ENCODE measurements around the gene RAB44.

The RAB44 gene

GRCh38 chr6:36776167-36776566 lies 78.5 kb downstream of the RAB44 start:
- no peak overlapping the region for H3K9ac ChIP-seq
- H3K4me3 ChIP-seq (ENCODE audit: low read depth, low read length) = no peak overlapping the region
- H3K4me2 ChIP-seq (ENCODE audit: low read length) = no peak overlapping the region
- no peak overlapping the region for H3K27ac ChIP-seq
- H2AFZ ChIP-seq = no peak overlapping the region
- H3K4me1 ChIP-seq = no peaks in the 10 kb centered on the region
- H3K27me3 ChIP-seq (ENCODE audit: control insufficient read depth, insufficient read depth, low read length) = no peaks in the 10 kb centered on the region
- no peaks in the 10 kb centered on the region for H3K36me3 ChIP-seq (ENCODE audit: control insufficient read depth, insufficient read depth, low read length)
- TF ChIP-seq CTCF (IDR thresholded peaks at IDR 0.05) = no peak
- no peaks in the 10 kb centered on the region for H3K79me2 ChIP-seq
- no peaks in the 10 kb centered on the region for H3K9me3 ChIP-seq (ENCODE audit: control insufficient read depth, low read length)

- no peak overlapping the region for H2AFZ ChIP-seq
- no peak for TF ChIP-seq CTCF (IDR thresholded peaks at IDR 0.05)
- no peaks in the 10 kb centered on the region for H3K27me3 ChIP-seq (ENCODE audit: control insufficient read depth, insufficient read depth, low read length)
- no peaks in the 10 kb centered on the region for H3K4me1 ChIP-seq
- H3K4me3 ChIP-seq (ENCODE audit: low read depth, low read length) = no peak overlapping the region
- no peak overlapping the region for H3K4me2 ChIP-seq (ENCODE audit: low read length)
- no peaks in the 10 kb centered on the region for H3K79me2 ChIP-seq
- no peak overlapping the region for H3K9ac ChIP-seq
- no peaks in the 10 kb centered on the region for H3K9me3 ChIP-seq (ENCODE audit: control insufficient read depth, low read length)
- H3K36me3 ChIP-seq (ENCODE audit: control insufficient read depth, insufficient read depth, low read length) = no peaks in the 10 kb centered on the region
- H3K27ac ChIP-seq = no peak overlapping the region
These were observed 80.2 kb downstream of the RAB44 start for GRCh38 chr6:36777801-36778200.

GRCh38 chr6:36779227-36779626 lies 81.6 kb downstream of the RAB44 start:
- no peaks in the 10 kb centered on the region for H3K27me3 ChIP-seq (ENCODE audit: control insufficient read depth, insufficient read depth, low read length)
- H3K27ac ChIP-seq = no peak overlapping the region
- H3K4me2 ChIP-seq (ENCODE audit: low read length) = no peak overlapping the region
- H3K9ac ChIP-seq = no peak overlapping the region
- no peak overlapping the region for H2AFZ ChIP-seq
- H3K36me3 ChIP-seq (ENCODE audit: control insufficient read depth, insufficient read depth, low read length) = no peaks in the 10 kb centered on the region
- H3K9me3 ChIP-seq (ENCODE audit: control insufficient read depth, low read length) = no peaks in the 10 kb centered on the region
- no peaks in the 10 kb centered on the region for H3K4me1 ChIP-seq
- no peaks in the 10 kb centered on the region for H3K79me2 ChIP-seq
- no peak overlapping the region for H3K4me3 ChIP-seq (ENCODE audit: low read depth, low read length)
- TF ChIP-seq CTCF (IDR thresholded peaks at IDR 0.05) = no peak

GRCh38 chr6:36780442-36781177 lies 83.0 kb downstream of the RAB44 start:
- no peaks in the 10 kb centered on the region for H3K4me1 ChIP-seq
- TF ChIP-seq CTCF (IDR thresholded peaks at IDR 0.05) = no peak
- no peaks in the 10 kb centered on the region for H3K79me2 ChIP-seq
- H3K27ac ChIP-seq = no peak overlapping the region
- no peak overlapping the region for H3K4me2 ChIP-seq (ENCODE audit: low read length)
- no peaks in the 10 kb centered on the region for H3K36me3 ChIP-seq (ENCODE audit: control insufficient read depth, insufficient read depth, low read length)
- H3K9me3 ChIP-seq (ENCODE audit: control insufficient read depth, low read length) = no peaks in the 10 kb centered on the region
- H3K4me3 ChIP-seq (ENCODE audit: low read depth, low read length) = no peak overlapping the region
- no peaks in the 10 kb centered on the region for H3K27me3 ChIP-seq (ENCODE audit: control insufficient read depth, insufficient read depth, low read length)
- H2AFZ ChIP-seq = no peak overlapping the region
- no peak overlapping the region for H3K9ac ChIP-seq

GRCh38 chr6:36781669-36782068 lies 84.0 kb downstream of the RAB44 start:
- no peak overlapping the region for H3K9ac ChIP-seq
- TF ChIP-seq CTCF (IDR thresholded peaks at IDR 0.05) = no peak
- H3K27ac ChIP-seq = no peak overlapping the region
- no peaks in the 10 kb centered on the region for H3K27me3 ChIP-seq (ENCODE audit: control insufficient read depth, insufficient read depth, low read length)
- H3K79me2 ChIP-seq = no peaks in the 10 kb centered on the region
- H3K36me3 ChIP-seq (ENCODE audit: control insufficient read depth, insufficient read depth, low read length) = no peaks in the 10 kb centered on the region
- no peaks in the 10 kb centered on the region for H3K4me1 ChIP-seq
- H3K9me3 ChIP-seq (ENCODE audit: control insufficient read depth, low read length) = no peaks in the 10 kb centered on the region
- H3K4me2 ChIP-seq (ENCODE audit: low read length) = no peak overlapping the region
- H3K4me3 ChIP-seq (ENCODE audit: low read depth, low read length) = no peak overlapping the region
- H2AFZ ChIP-seq = no peak overlapping the region

All from parathyroid adenoma (tissue), 2 donors.